SIG-M5 (cell line): Measurements from ENCODE around the gene KRTAP5-10.
"Not testable (repeated sequence)": the region's sequence is repeated elsewhere in the genome, so short reads cannot be mapped to it uniquely, and the experiment has no call there.

Source experiments
- DNase-seq: peaks from one replicate; lab custom pipeline; 2025; lab: John Stamatoyannopoulos, UW

Gene KRTAP5-10

GRCh38 chr11:71572811-71573210, 7.4 kb downstream of the KRTAP5-10 start:
- no peak for DNase-seq

GRCh38 chr11:71574418-71574817, 9.1 kb downstream of the KRTAP5-10 start:
- DNase-seq, result no peak

GRCh38 chr11:71575723-71576424, 10.5 kb downstream of the KRTAP5-10 start:
- DNase-seq, result no peak

GRCh38 chr11:71576688-71577465, 11.5 kb downstream of the KRTAP5-10 start:
- DNase-seq, result not testable (repeated sequence)

GRCh38 chr11:71577469-71578004, 12.2 kb downstream of the KRTAP5-10 start:
- no peak for DNase-seq

GRCh38 chr11:71579513-71579912, 14.2 kb downstream of the KRTAP5-10 start:
- DNase-seq, result not testable (repeated sequence)

GRCh38 chr11:71580057-71581003, 15.0 kb downstream of the KRTAP5-10 start:
- no peak for DNase-seq

- no peak for DNase-seq
These were observed 16.5 kb downstream of the KRTAP5-10 start for GRCh38 chr11:71581826-71582225.

GRCh38 chr11:71582309-71582895, 17.0 kb downstream of the KRTAP5-10 start, which contains the start of gene KRTAP5-11:
Gene KRTAP5-11 (minus strand): TSS chr11:71582875. CDS start chr11:71582837, 38 bp downstream.
- no peak for DNase-seq

- not testable (repeated sequence) for DNase-seq
These were observed 17.6 kb downstream of the KRTAP5-10 start for GRCh38 chr11:71582969-71583368.

- not testable (repeated sequence) for DNase-seq
These were observed 20.3 kb downstream of the KRTAP5-10 start for GRCh38 chr11:71585673-71586072.

GRCh38 chr11:71588314-71588713, 23.0 kb downstream of the KRTAP5-10 start:
- DNase-seq, result not testable (repeated sequence)

GRCh38 chr11:71588822-71589545, 23.6 kb downstream of the KRTAP5-10 start:
- not testable (repeated sequence) for DNase-seq

GRCh38 chr11:71589546-71589920, 24.2 kb downstream of the KRTAP5-10 start:
- DNase-seq, result not testable (repeated sequence)

- DNase-seq, result not testable (repeated sequence)
These were observed 37.9 kb downstream of the KRTAP5-10 start for GRCh38 chr11:71603221-71603620.

- DNase-seq, result not testable (repeated sequence)
These were observed 39.6 kb downstream of the KRTAP5-10 start for GRCh38 chr11:71604798-71605488.

- not testable (repeated sequence) for DNase-seq
These were observed 41.6 kb downstream of the KRTAP5-10 start for GRCh38 chr11:71606853-71607519.

- not testable (repeated sequence) for DNase-seq
These were observed 42.3 kb downstream of the KRTAP5-10 start for GRCh38 chr11:71607520-71608216.

- DNase-seq, result not testable (repeated sequence)
These were observed 42.9 kb downstream of the KRTAP5-10 start for GRCh38 chr11:71608272-71608671.
